Fibroblast of villous mesenchyme (primary cell): ENCODE measurements around the gene PTPRN2. TPM values are rescaled to one million over a fixed set of nuclear protein-coding genes. Genes with fewer than 3 reads are reported as not detected.
"Not testable (repeated sequence)": the region's sequence is repeated elsewhere in the genome, so short reads cannot be mapped to it uniquely, and the experiment has no call there.

Experiments used
- DNase-seq: peaks from one replicate; pipeline ENCODE4 v3.0.0-alpha.2; 2010; ENCODE audit warnings: low read depth
- H3K4me3 ChIP-seq: 2 replicates; pipeline ENCODE4 v1.5.1; 2011; ENCODE audit warnings: low read depth, mild to moderate bottlenecking, low read length
- total RNA-seq: library from RNA; depleted of rRNA; stranded (reverse); fragments of >200 nt; gene quantifications from 2 replicates; pipeline ENCODE4 v1.2.3, GENCODE V29; 2012
- TF ChIP-seq, protein P1 (sequence below): IDR thresholded peaks from 2 replicates; pipeline ENCODE4 v1.5.1; 2012; ENCODE audit warnings: low read depth, mild to moderate bottlenecking, low read length; ENCODE audit not compliant: insufficient read depth

The PTPRN2 gene
- total RNA-seq, 1 donor, result not detected

- TF ChIP-seq, protein P1, sequence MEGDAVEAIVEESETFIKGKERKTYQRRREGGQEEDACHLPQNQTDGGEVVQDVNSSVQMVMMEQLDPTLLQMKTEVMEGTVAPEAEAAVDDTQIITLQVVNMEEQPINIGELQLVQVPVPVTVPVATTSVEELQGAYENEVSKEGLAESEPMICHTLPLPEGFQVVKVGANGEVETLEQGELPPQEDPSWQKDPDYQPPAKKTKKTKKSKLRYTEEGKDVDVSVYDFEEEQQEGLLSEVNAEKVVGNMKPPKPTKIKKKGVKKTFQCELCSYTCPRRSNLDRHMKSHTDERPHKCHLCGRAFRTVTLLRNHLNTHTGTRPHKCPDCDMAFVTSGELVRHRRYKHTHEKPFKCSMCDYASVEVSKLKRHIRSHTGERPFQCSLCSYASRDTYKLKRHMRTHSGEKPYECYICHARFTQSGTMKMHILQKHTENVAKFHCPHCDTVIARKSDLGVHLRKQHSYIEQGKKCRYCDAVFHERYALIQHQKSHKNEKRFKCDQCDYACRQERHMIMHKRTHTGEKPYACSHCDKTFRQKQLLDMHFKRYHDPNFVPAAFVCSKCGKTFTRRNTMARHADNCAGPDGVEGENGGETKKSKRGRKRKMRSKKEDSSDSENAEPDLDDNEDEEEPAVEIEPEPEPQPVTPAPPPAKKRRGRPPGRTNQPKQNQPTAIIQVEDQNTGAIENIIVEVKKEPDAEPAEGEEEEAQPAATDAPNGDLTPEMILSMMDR, result no peak
- DNase-seq, result no peak
- H3K4me3 ChIP-seq, result no peak overlapping the region
Measured at GRCh38 chr7:158430308-158431034, 157.2 kb downstream of the PTPRN2 start.

GRCh38 chr7:158428837-158429753, 158.5 kb downstream of the PTPRN2 start:
- H3K4me3 ChIP-seq, result no peak overlapping the region
- DNase-seq, result no peak
- TF ChIP-seq, protein P1, result no peak

- no peak for DNase-seq
- TF ChIP-seq, protein P1, result no peak
- H3K4me3 ChIP-seq, result no peak overlapping the region
Measured at GRCh38 chr7:158428131-158428836, 159.3 kb downstream of the PTPRN2 start.

DNA sequence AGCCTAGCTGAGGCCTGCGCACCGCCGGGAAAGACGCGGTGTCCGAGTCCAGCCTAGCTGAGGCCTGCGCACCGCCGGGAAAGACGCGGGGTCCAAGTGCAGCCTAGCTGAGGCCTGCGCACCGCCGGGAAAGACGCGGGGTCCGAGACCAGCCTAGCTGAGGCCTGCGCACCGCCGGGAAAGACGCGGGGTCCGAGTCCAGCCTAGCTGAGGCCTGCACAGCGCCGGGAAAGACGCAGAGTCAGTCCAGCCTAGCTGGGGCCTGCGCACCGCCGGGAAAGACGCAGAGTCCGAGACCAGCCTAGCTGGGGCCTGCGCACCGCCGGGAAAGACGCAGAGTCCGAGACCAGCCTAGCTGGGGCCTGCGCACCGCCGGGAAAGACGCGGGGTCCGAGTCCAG, 161.9 kb downstream of the PTPRN2 start:
- not testable (repeated sequence) for H3K4me3 ChIP-seq, DNase-seq

- TF ChIP-seq, protein P1, result no peak
- DNase-seq, result no peak
Measured at GRCh38 chr7:158424531-158424930, 163.1 kb downstream of the PTPRN2 start.

DNA sequence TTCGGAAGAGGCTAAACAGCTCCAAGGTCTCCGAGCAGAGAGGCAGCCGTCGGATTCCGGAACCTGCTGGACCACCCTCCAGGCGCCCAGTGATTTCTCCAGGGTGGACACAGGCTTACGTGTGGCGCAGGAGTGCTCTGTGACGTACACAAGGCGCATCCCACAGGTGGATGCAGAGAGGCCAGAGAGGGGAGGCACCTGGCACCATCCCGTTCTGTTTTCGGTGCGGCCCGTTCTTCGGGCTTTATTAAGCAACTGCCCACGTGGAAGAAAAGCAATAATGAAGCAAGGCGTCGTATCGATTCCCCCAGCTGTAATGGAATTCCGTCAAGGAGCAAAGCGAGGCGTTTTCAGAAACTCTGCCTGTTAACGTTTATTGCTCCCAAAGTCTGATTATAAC, 163.6 kb downstream of the PTPRN2 start:
- no peak for DNase-seq
- TF ChIP-seq, protein P1, result no peak
- H3K4me3 ChIP-seq, result no peak overlapping the region

More at GRCh38 chr7:158424531-158424930, 163.1 kb downstream of the PTPRN2 start:
- H3K4me3 ChIP-seq, result no peak overlapping the region
